A673 (cell line): Measurements from ENCODE around the gene TMEM179. TPM values are rescaled to one million over a fixed set of nuclear protein-coding genes. Genes with fewer than 3 reads are reported as not detected.

Experiments
- BruUV-seq: library from RNA; stranded (reverse); fragments of 400-500 nt; replicated peaks from 2 replicates; lab custom pipeline; 2021; lab: Mats Ljungman, UMichigan
- CTCF ChIA-PET: fragments of 300-600 bp; sonication (Branson Sonifier 250); formaldehyde crosslinking; loops from one replicate; lab custom pipeline; 2022; ENCODE audit warnings: antibody characterized with exemption; lab: Charles Lee
- POLR2A ChIA-PET: fragments of 300-600 bp; sonication (Branson Sonifier 250); formaldehyde crosslinking; loops from one replicate; lab custom pipeline; 2022; ENCODE audit warnings: antibody characterized with exemption; ENCODE audit not compliant: low non-redundant PET; lab: Charles Lee
- DNase-seq: peaks from one replicate; pipeline ENCODE4 v3.0.0-alpha.2; 2015; ENCODE audit warnings: low spot score
- H3K27ac ChIP-seq: fragments of 200-600 bp; sonication (generic); 2 replicates; pipeline ENCODE4 v1.5.1; 2016; ENCODE audit warnings: mixed run types, low read depth, mild to moderate bottlenecking, mixed read lengths, antibody characterized with exemption, low read length; ENCODE audit not compliant: poor library complexity, severe bottlenecking
- H3K27me3 ChIP-seq: fragments of 200-600 bp; sonication (generic); replicated peaks from 2 replicates; pipeline ENCODE4 v1.6.1; 2017; ENCODE audit warnings: mixed run types, low read depth, mild to moderate bottlenecking, mixed read lengths, antibody characterized with exemption, low read length; ENCODE audit not compliant: insufficient read depth, poor library complexity
- H3K36me3 ChIP-seq: fragments of 200-600 bp; sonication (generic); 2 replicates; pipeline ENCODE4 v1.6.1; 2016; ENCODE audit warnings: mixed run types, mild to moderate bottlenecking, mixed read lengths, antibody characterized with exemption, low read length; ENCODE audit not compliant: insufficient read depth, poor library complexity, severe bottlenecking
- H3K4me1 ChIP-seq: fragments of 200-600 bp; sonication (generic); 2 replicates; pipeline ENCODE4 v1.6.1; 2017; ENCODE audit warnings: mixed run types, mild to moderate bottlenecking, mixed read lengths, antibody characterized with exemption, low read length; ENCODE audit not compliant: insufficient read depth, poor library complexity, severe bottlenecking
- H3K4me3 ChIP-seq: fragments of 200-600 bp; sonication (generic); 2 replicates; pipeline ENCODE4 v1.5.1; 2016; ENCODE audit warnings: low read depth, mixed run types, mild to moderate bottlenecking, mixed read lengths, low read length; ENCODE audit not compliant: poor library complexity, severe bottlenecking
- H3K9me3 ChIP-seq: fragments of 200-600 bp; sonication (generic); 2 replicates; pipeline ENCODE4 v1.6.1; 2016; ENCODE audit warnings: mixed run types, low read depth, mild to moderate bottlenecking, mixed read lengths, antibody characterized with exemption, low read length; ENCODE audit not compliant: poor library complexity, severe bottlenecking
- EZH2 ChIP-seq: fragments of 200-600 bp; sonication (generic); IDR thresholded peaks from 2 replicates; pipeline ENCODE4 v1.6.1; 2017; ENCODE audit warnings: borderline replicate concordance, low read depth, mild to moderate bottlenecking, mixed read lengths, antibody characterized with exemption, low read length; ENCODE audit not compliant: poor library complexity, severe bottlenecking
- intact Hi-C: fragments of 100-400 bp; cut with micrococcal nuclease; formaldehyde crosslinking; loops from one replicate; pipeline ENCODE4 v1.10.0; 2022; ENCODE audit not compliant: unreplicated experiment
- total RNA-seq: library from RNA; stranded (reverse); gene quantifications from 2 replicates; pipeline ENCODE4 v1.2.3, GENCODE V29; 2021
- TF ChIP-seq, protein P1 (sequence below): fragments of 300-800, 200-600 bp; sonication (generic); conservative IDR thresholded peaks from 2 replicates; pipeline ENCODE4 v1.5.1; 2017; ENCODE audit warnings: low read depth, mild to moderate bottlenecking, antibody characterized with exemption, low read length, moderate library complexity, mixed read lengths

The TMEM179 gene
- total RNA-seq, 1 experiment from 2014 or later = 0.58 TPM

DNA sequence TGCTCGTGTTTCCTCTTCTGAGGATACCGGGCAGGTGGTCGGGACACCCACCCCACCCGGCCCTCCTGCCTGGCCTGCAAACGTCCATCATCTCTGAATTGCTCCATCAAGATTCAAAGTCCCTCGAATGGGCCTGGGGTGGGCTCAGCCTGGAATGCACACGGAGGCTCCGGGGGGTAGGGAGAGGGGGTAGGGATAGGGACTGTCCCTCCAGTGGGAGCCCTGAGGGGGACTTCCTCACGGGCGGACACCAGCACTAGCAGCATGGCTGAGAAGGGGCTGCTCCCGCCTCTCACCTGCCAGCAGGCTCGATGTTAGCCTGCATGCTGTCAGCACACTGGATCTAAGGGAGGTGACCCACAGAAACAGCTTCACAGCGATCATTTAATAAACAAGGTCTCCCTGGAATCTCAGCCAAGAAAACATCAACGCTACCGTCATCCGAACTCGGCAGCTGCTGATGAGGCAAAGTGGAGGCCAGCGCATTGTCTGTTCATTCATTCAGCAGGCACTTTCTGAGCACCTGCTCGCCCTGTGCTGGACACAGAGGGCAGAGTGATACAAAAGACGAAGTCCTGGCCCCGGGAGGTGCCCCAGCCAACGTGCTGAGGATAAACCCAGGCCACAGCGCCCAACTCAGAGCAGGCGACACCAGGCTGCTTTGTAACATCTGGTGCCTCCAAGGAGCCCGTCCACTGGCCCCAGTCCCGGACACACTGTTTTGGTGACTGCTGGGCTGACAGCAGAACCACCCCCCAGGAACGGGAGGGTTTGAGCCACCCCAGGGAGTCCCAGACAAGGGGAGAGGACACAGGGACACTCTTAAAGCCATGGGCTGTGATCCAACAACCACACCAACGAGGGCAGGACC is 6.3 kb downstream of the TMEM179 start:
- H3K27me3 ChIP-seq = peaks cover 6% of the 10 kb centered on the region
- no peak overlapping the region for H3K27ac ChIP-seq
- intact Hi-C loops = no loop called here
- TF ChIP-seq, protein P1, sequence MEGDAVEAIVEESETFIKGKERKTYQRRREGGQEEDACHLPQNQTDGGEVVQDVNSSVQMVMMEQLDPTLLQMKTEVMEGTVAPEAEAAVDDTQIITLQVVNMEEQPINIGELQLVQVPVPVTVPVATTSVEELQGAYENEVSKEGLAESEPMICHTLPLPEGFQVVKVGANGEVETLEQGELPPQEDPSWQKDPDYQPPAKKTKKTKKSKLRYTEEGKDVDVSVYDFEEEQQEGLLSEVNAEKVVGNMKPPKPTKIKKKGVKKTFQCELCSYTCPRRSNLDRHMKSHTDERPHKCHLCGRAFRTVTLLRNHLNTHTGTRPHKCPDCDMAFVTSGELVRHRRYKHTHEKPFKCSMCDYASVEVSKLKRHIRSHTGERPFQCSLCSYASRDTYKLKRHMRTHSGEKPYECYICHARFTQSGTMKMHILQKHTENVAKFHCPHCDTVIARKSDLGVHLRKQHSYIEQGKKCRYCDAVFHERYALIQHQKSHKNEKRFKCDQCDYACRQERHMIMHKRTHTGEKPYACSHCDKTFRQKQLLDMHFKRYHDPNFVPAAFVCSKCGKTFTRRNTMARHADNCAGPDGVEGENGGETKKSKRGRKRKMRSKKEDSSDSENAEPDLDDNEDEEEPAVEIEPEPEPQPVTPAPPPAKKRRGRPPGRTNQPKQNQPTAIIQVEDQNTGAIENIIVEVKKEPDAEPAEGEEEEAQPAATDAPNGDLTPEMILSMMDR = no peak
- no peak for TF ChIP-seq EZH2
- H3K4me3 ChIP-seq = no peak overlapping the region
- H3K36me3 ChIP-seq = no peaks in the 10 kb centered on the region
- ChIA-PET POLR2A (no interaction called here), CTCF (no interaction called here)
- no peaks in the 10 kb centered on the region for H3K9me3 ChIP-seq
- H3K4me1 ChIP-seq = no peaks in the 10 kb centered on the region
- no peak for DNase-seq
- BruUV-seq = no TSS peak

GRCh38 chr14:104597576-104597975 is 7.0 kb downstream of the TMEM179 start:
- Histone ChIP-seq H3K27ac (no peak overlapping the region), H3K9me3 (no peaks in the 10 kb centered on the region), H3K36me3 (no peaks in the 10 kb centered on the region), H3K27me3 (no peaks in the 10 kb centered on the region), H3K4me3 (no peak overlapping the region), H3K4me1 (no peaks in the 10 kb centered on the region)
- no peak for DNase-seq
- TF ChIP-seq EZH2 = no peak
- TF ChIP-seq, protein P1 = no peak
- CTCF ChIA-PET = no interaction called here
- no TSS peak for BruUV-seq
- intact Hi-C loops = no loop called here
- POLR2A ChIA-PET = interaction anchor here (0.6 kb wide), 1 partner anchor 22 kb away, joined by 3 read pairs; no protein-coding TSS in a partner anchor

- TF ChIP-seq, protein P1 = no peak
- TF ChIP-seq EZH2 = no peak
- H3K27me3 ChIP-seq = no peaks in the 10 kb centered on the region
- H3K4me1 ChIP-seq = no peaks in the 10 kb centered on the region
- H3K36me3 ChIP-seq = no peaks in the 10 kb centered on the region
- no peak overlapping the region for H3K27ac ChIP-seq
- intact Hi-C loops = no loop called here
- POLR2A ChIA-PET = interaction anchor here (0.6 kb wide), 1 partner anchor 21 kb away, joined by 3 read pairs; no protein-coding TSS in a partner anchor
- no peaks in the 10 kb centered on the region for H3K9me3 ChIP-seq
- BruUV-seq = no TSS peak
- H3K4me3 ChIP-seq = no peak overlapping the region
- CTCF ChIA-PET = no interaction called here
- DNase-seq = no peak
Observed at GRCh38 chr14:104596927-104597351, 7.6 kb downstream of the TMEM179 start.
